Calu3 (cell line): ENCODE results near the gene NEU2. TPM values are rescaled to one million over a fixed set of nuclear protein-coding genes. Genes with fewer than 3 reads are reported as not detected.

Source experiments
- BruUV-seq: library from RNA; stranded (reverse); fragments of 400-500 nt; replicated peaks from 2 replicates; lab custom pipeline; 2021; lab: Mats Ljungman, UMichigan
- CTCF ChIA-PET: fragments of 300-600 bp; sonication (Branson Sonifier 250); formaldehyde crosslinking; loops from one replicate; lab custom pipeline; 2022; ENCODE audit warnings: antibody characterized with exemption; lab: Charles Lee
- DNase-seq: peaks from one replicate; pipeline ENCODE4 v3.0.0; 2022
- H3K27ac Mint-ChIP-seq: one replicate; pipeline ENCODE4 v1.8.0; 2022; ENCODE audit warnings: mixed read lengths; ENCODE audit not compliant: unreplicated experiment
- H3K27me3 Mint-ChIP-seq: one replicate; pipeline ENCODE4 v1.8.0; 2022; ENCODE audit warnings: mixed read lengths; ENCODE audit not compliant: unreplicated experiment
- H3K36me3 Mint-ChIP-seq: one replicate; pipeline ENCODE4 v1.8.0; 2022; ENCODE audit warnings: mild to moderate bottlenecking, moderate library complexity, mixed read lengths; ENCODE audit not compliant: insufficient read depth, unreplicated experiment
- H3K4me1 Mint-ChIP-seq: one replicate; pipeline ENCODE4 v1.8.0; 2022; ENCODE audit warnings: mild to moderate bottlenecking, low read depth, mixed read lengths; ENCODE audit not compliant: unreplicated experiment
- H3K4me3 Mint-ChIP-seq: one replicate; pipeline ENCODE4 v1.8.0; 2022; ENCODE audit warnings: mild to moderate bottlenecking, low read depth, moderate library complexity, mixed read lengths; ENCODE audit not compliant: unreplicated experiment
- H3K9me3 Mint-ChIP-seq: one replicate; pipeline ENCODE4 v1.8.0; 2022; ENCODE audit warnings: low read depth, mixed read lengths; ENCODE audit not compliant: unreplicated experiment
- intact Hi-C: fragments of 100-400 bp; cut with micrococcal nuclease; formaldehyde crosslinking; loops from one replicate; pipeline ENCODE4 v1.10.0; 2022; ENCODE audit not compliant: unreplicated experiment
- total RNA-seq: library from RNA; stranded (reverse); gene quantifications from 2 replicates; pipeline ENCODE4 v1.2.3, GENCODE V29; 2022
- TF ChIP-seq, protein P1 (sequence below): fragments of 200-600 bp; IDR thresholded peaks from one replicate; pipeline ENCODE4 v1.8.0; 2022; ENCODE audit warnings: antibody characterized with exemption; ENCODE audit not compliant: unreplicated experiment

Gene NEU2
- total RNA-seq, 1 experiment from 2014 or later: not detected

- Mint-ChIP-seq H3K36me3 (no peaks in the 10 kb centered on the region), H3K4me3 (no peak overlapping the region), H3K27ac (no peak overlapping the region), H3K9me3 (no peaks in the 10 kb centered on the region), H3K4me1 (no peaks in the 10 kb centered on the region), H3K27me3 (no peaks in the 10 kb centered on the region)
- intact Hi-C loops: no loop called here
- no peak for DNase-seq
- CTCF ChIA-PET: no interaction called here
- TF ChIP-seq, protein P1, sequence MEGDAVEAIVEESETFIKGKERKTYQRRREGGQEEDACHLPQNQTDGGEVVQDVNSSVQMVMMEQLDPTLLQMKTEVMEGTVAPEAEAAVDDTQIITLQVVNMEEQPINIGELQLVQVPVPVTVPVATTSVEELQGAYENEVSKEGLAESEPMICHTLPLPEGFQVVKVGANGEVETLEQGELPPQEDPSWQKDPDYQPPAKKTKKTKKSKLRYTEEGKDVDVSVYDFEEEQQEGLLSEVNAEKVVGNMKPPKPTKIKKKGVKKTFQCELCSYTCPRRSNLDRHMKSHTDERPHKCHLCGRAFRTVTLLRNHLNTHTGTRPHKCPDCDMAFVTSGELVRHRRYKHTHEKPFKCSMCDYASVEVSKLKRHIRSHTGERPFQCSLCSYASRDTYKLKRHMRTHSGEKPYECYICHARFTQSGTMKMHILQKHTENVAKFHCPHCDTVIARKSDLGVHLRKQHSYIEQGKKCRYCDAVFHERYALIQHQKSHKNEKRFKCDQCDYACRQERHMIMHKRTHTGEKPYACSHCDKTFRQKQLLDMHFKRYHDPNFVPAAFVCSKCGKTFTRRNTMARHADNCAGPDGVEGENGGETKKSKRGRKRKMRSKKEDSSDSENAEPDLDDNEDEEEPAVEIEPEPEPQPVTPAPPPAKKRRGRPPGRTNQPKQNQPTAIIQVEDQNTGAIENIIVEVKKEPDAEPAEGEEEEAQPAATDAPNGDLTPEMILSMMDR: no peak
- no TSS peak for BruUV-seq
Observed at GRCh38 chr2:233061591-233062450, 29.3 kb downstream of the NEU2 start.

DNA sequence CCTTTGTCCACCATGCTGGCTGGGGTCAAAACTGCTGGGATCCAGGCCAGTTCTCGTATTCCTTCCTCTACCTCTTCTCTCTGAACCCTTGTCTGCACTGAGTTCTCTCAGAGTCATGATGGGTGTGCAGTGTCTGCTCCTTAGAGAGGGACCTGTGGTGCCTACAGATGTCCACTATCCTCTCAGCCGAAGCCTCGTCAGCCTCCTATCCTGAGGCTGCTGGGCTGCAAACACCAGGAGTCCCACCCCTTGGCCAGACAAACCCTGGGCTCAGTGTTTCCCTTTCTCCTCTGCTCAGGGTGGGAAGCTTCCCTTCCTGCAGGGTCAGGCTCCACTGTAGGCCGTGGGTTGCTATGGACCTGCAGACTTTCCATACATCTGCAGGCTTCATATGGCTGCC is 30.0 kb downstream of the NEU2 start:
- Mint-ChIP-seq H3K4me1 (no peaks in the 10 kb centered on the region), H3K4me3 (no peak overlapping the region), H3K36me3 (no peaks in the 10 kb centered on the region), H3K9me3 (no peaks in the 10 kb centered on the region), H3K27me3 (no peaks in the 10 kb centered on the region), H3K27ac (no peak overlapping the region)
- CTCF ChIA-PET: no interaction called here
- TF ChIP-seq, protein P1: no peak
- no TSS peak for BruUV-seq
- intact Hi-C loops: no loop called here
- no peak for DNase-seq

- no peaks in the 10 kb centered on the region for H3K9me3 Mint-ChIP-seq
- H3K4me3 Mint-ChIP-seq: no peak overlapping the region
- H3K36me3 Mint-ChIP-seq: no peaks in the 10 kb centered on the region
- H3K27me3 Mint-ChIP-seq: peaks cover under 1% of the 10 kb centered on the region
- TF ChIP-seq, protein P1: no peak
- BruUV-seq: no TSS peak
- H3K4me1 Mint-ChIP-seq: no peaks in the 10 kb centered on the region
- intact Hi-C loops: no loop called here
- CTCF ChIA-PET: no interaction called here
- DNase-seq: no peak
- no peak overlapping the region for H3K27ac Mint-ChIP-seq
Observed at GRCh38 chr2:233062946-233063268, 30.4 kb downstream of the NEU2 start.

DNA sequence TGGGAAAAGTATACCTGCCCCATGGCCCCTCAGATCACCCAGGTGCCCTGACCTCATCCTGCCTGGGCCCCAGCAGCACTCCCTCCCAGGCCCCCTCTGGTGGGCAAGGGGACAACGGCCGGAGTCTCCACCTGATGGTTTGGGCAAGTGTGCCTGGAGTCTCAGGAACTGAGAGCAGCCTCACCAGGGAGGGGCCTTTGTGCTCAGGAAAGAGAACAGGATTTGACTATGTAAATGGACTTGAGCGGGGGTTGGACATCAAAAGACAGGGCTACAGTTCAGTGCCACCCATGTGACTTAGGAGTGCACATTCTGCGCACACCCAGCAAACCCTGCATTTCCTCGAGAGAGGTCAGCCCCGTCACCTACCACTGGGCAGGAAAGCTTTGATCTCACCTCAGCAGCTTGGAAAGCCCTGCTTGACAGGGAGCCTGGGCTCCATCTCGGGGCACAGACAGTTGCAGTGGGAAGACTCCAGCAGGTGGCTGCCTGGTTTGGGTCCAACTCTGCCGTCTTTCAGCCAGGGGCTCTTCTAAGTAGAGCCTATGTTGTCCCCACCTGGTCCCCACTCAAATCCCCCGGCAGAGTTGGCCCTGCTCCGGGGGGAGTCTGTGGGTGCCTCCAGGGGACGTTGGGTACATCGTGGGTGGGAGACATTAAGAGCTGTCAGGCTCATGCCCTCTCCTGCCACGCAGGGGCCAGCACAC is 30.9 kb downstream of the NEU2 start:
- Mint-ChIP-seq H3K4me1 (no peaks in the 10 kb centered on the region), H3K27me3 (peaks cover 6% of the 10 kb centered on the region), H3K9me3 (no peaks in the 10 kb centered on the region), H3K4me3 (no peak overlapping the region), H3K27ac (no peak overlapping the region), H3K36me3 (no peaks in the 10 kb centered on the region)
- DNase-seq: no peak
- CTCF ChIA-PET: interaction anchor here (0.6 kb wide), 1 partner anchor 96 kb away, joined by 4 read pairs; no protein-coding TSS in a partner anchor
- no TSS peak for BruUV-seq
- TF ChIP-seq, protein P1: peak; percentile 18
- intact Hi-C loops: no loop called here
